ENCODE data around the gene ACCS. TPM values are rescaled to one million over a fixed set of nuclear protein-coding genes. Genes with fewer than 3 reads are reported as not detected.

Gene ACCS
- total RNA-seq, 6 experiments from 2014 or later = 7.3 to 32.2 (median 15.4) TPM

GRCh38 chr11:44127130-44127529 lies 61.1 kb downstream of the ACCS start:
- H3K27me3 ChIP-seq = no peaks in the 10 kb centered on the region
- intact Hi-C loops (cut with DNase I) = no loop called here
- no peak overlapping the region for H3K27ac ChIP-seq
- ATAC-seq = no peak
- no peaks in the 10 kb centered on the region for H3K9me3 ChIP-seq
- TF ChIP-seq POLR2A (IDR thresholded peaks at IDR 0.05) (no peak), CTCF (IDR thresholded peaks at IDR 0.05) (no peak)
- H3K4me3 ChIP-seq = no peak overlapping the region
- no peak for DNase-seq
- H3K4me1 ChIP-seq = no peaks in the 10 kb centered on the region
- WGBS (ENCODE audit: insufficient coverage, low coverage, low lambda C conversion rate, missing lambda C conversion rate) = 77% methylated on average over 4 of the region's 8 CpGs
- H3K36me3 ChIP-seq = peaks cover 0 to 33% (median 2%) of the 10 kb centered on the region in 4 donors

GRCh38 chr11:44128729-44129128 lies 62.7 kb downstream of the ACCS start:
- H3K4me3 ChIP-seq = no peak overlapping the region
- intact Hi-C loops (cut with DNase I) = no loop called here
- TF ChIP-seq CTCF (IDR thresholded peaks at IDR 0.05) (no peak), POLR2A (IDR thresholded peaks at IDR 0.05) (no peak)
- no peaks in the 10 kb centered on the region for H3K27me3 ChIP-seq
- ATAC-seq (peak; percentile 23 to 61 (median 38)), DNase-seq (no peak)
- H3K4me1 ChIP-seq = peaks cover 0 to 13% (median 0%) of the 10 kb centered on the region in 4 donors
- WGBS (ENCODE audit: insufficient coverage, low coverage, low lambda C conversion rate, missing lambda C conversion rate) = 41% methylated on average over 3 of the region's 3 CpGs
- peaks cover 0 to 33% (median 2%) of the 10 kb centered on the region in 4 donors for H3K36me3 ChIP-seq
- no peaks in the 10 kb centered on the region for H3K9me3 ChIP-seq
- no peak overlapping the region for H3K27ac ChIP-seq

GRCh38 chr11:44130751-44131150 lies 64.7 kb downstream of the ACCS start:
- DNase-seq = no peak
- Histone ChIP-seq H3K4me1 (peaks cover 0 to 18% (median 0%) of the 10 kb centered on the region in 4 donors), H3K36me3 (peaks cover 0 to 24% (median 2%) of the 10 kb centered on the region in 4 donors), H3K27ac (no peak overlapping the region), H3K4me3 (no peak overlapping the region), H3K9me3 (no peaks in the 10 kb centered on the region), H3K27me3 (no peaks in the 10 kb centered on the region)
- intact Hi-C loops (cut with DNase I) = no loop called here
- ATAC-seq = no peak
- TF ChIP-seq CTCF (IDR thresholded peaks at IDR 0.05) (no peak), POLR2A (IDR thresholded peaks at IDR 0.05) (no peak)
- WGBS (ENCODE audit: insufficient coverage, low coverage, low lambda C conversion rate, missing lambda C conversion rate) = 87% methylated on average over 5 of the region's 6 CpGs

- Histone ChIP-seq H3K4me1 (peaks cover 0 to 18% (median 0%) of the 10 kb centered on the region in 4 donors), H3K36me3 (peaks cover 0 to 9% (median 0%) of the 10 kb centered on the region in 4 donors), H3K27ac (no peak overlapping the region), H3K9me3 (no peaks in the 10 kb centered on the region), H3K4me3 (no peak overlapping the region), H3K27me3 (no peaks in the 10 kb centered on the region)
- peak; percentile 74 to 86 (median 82) for ATAC-seq
- no peak for DNase-seq
- TF ChIP-seq POLR2A (IDR thresholded peaks at IDR 0.05) (no peak), CTCF (IDR thresholded peaks at IDR 0.05) (peak; percentile 54 to 62 (median 60))
- 100% methylated on average over 1 of the region's 1 CpG for WGBS (ENCODE audit: insufficient coverage, low coverage, low lambda C conversion rate, missing lambda C conversion rate)
- intact Hi-C loops (cut with DNase I) = no loop called here
Measured at GRCh38 chr11:44133335-44133946, 67.4 kb downstream of the ACCS start.

Other genes with a start within 250 kb of the ACCS start
- gene ALKBH3, start 185.4 kb upstream of the ACCS start, total RNA-seq = 10 to 100 TPM; 11.2 to 20.2 (median 17.0) TPM
- 100 to 1,000 TPM in 1 of 6 experiments, 10 to 100 TPM in 2, 1 to 10 TPM in 3; 5.4 to 115 (median 27.7) TPM for gene C11orf96, start 123.6 kb upstream of the ACCS start, total RNA-seq
- gene ACCSL, start 18.3 kb upstream of the ACCS start, total RNA-seq = not detected
- 10 to 100 TPM; 21.9 to 31.3 (median 26.9) TPM for gene EXT2, start 29.4 kb downstream of the ACCS start, total RNA-seq
- not detected for gene ALX4, start 243.9 kb downstream of the ACCS start, total RNA-seq